CD4-positive, alpha-beta T cell (primary cell): ENCODE data around the gene STRIT1. TPM values are rescaled to one million over a fixed set of nuclear protein-coding genes. Genes with fewer than 3 reads are reported as not detected.

Experiments used
- ATAC-seq: fragments of 200-7000 bp; cut with Tn5 transposase; one replicate; pipeline ENCODE4 v1.10.0; 2022; ENCODE audit warnings: mild to moderate bottlenecking; ENCODE audit not compliant: poor library complexity
- CTCF ChIA-PET: fragments of 350-600 bp; sonication (Branson Sonifier 250); formaldehyde crosslinking; loops from one replicate; lab custom pipeline; 2021; ENCODE audit warnings: antibody characterized with exemption, inconsistent platforms; lab: Charles Lee
- POLR2A ChIA-PET: fragments of 350-600 bp; sonication (Branson Sonifier 250); formaldehyde crosslinking; loops from one replicate; lab custom pipeline; 2021; ENCODE audit warnings: antibody characterized with exemption, inconsistent platforms; lab: Charles Lee
- DNase-seq, 14 experiments: peaks; one replicate each; pipeline ENCODE4 v3.0.0-alpha.2; 2013 to 2020; ENCODE audit warnings: mixed read lengths in 2 of 14
- H3K27ac ChIP-seq, 2 donors: one replicate each; pipeline versions ENCODE4 v1.5.1 to v1.7.0; 2013; ENCODE audit warnings: low read length in 2 of 2, low read depth in 1 of 2, mild to moderate bottlenecking in 1 of 2
- H3K27me3 ChIP-seq, 2 experiments: 1 replicate in 1 of 2; 2 replicates in 1 of 2; pipeline versions ENCODE4 v1.6.1 to v1.7.0; 2013; ENCODE audit warnings: low read length in 2 of 2, control low read depth in 1 of 2, mild to moderate bottlenecking in 1 of 2, moderate library complexity in 1 of 2; ENCODE audit not compliant: insufficient read depth in 2 of 2, control insufficient read depth in 1 of 2
- H3K36me3 ChIP-seq: one replicate; pipeline ENCODE4 v1.6.1; 2013; ENCODE audit warnings: low read length, control low read depth; ENCODE audit not compliant: insufficient read depth
- H3K4me1 ChIP-seq: one replicate; pipeline ENCODE4 v1.6.1; 2013; ENCODE audit warnings: low read length, control low read depth; ENCODE audit not compliant: insufficient read depth
- H3K4me3 ChIP-seq: one replicate; pipeline ENCODE4 v1.5.1; 2013; ENCODE audit warnings: mild to moderate bottlenecking, low read length, moderate library complexity
- H3K9me3 ChIP-seq, 2 experiments: 1 replicate in 1 of 2; 2 replicates in 1 of 2; pipeline versions ENCODE4 v1.6.1 to v1.7.0; 2013; ENCODE audit warnings: low read length in 2 of 2, mild to moderate bottlenecking in 2 of 2, control low read depth in 1 of 2, moderate library complexity in 1 of 2; ENCODE audit not compliant: control insufficient read depth in 1 of 2, insufficient read depth in 1 of 2
- H3K27ac Mint-ChIP-seq: one replicate; pipeline ENCODE4 v1.8.0; 2020; ENCODE audit warnings: mixed read lengths
- H3K27me3 Mint-ChIP-seq: one replicate; pipeline ENCODE4 v1.8.0; 2021; ENCODE audit warnings: mixed read lengths
- H3K36me3 Mint-ChIP-seq: one replicate; pipeline ENCODE4 v1.8.0; 2021; ENCODE audit warnings: low read depth, mixed read lengths
- H3K4me1 Mint-ChIP-seq: one replicate; pipeline ENCODE4 v1.8.0; 2021; ENCODE audit warnings: low read depth, mixed read lengths
- H3K4me3 Mint-ChIP-seq: one replicate; pipeline ENCODE4 v1.8.0; 2020; ENCODE audit warnings: mild to moderate bottlenecking, mixed read lengths
- H3K9me3 Mint-ChIP-seq: one replicate; pipeline ENCODE4 v1.8.0; 2020; ENCODE audit warnings: mixed read lengths
- intact Hi-C, 2 experiments: fragments of 100-400 bp; cut with DNase I in 1 of 2; cut with micrococcal nuclease in 1 of 2; formaldehyde crosslinking; loops; one replicate each; pipeline versions ENCODE4 v1.15.1 to v1.9.0; 2023 to 2025; cut with DNase I, micrococcal nuclease
- total RNA-seq, 174 experiments: library from RNA in 2 of 174; stranded (reverse) in 2 of 174; gene quantifications; one replicate each; pipeline ENCODE4 v1.2.3 and lab custom pipeline; 2021 to 2026
- TF ChIP-seq, protein P1 (sequence below): fragments of 200-600 bp; IDR thresholded peaks from one replicate; pipeline ENCODE4 v1.8.0; 2022; ENCODE audit warnings: antibody characterized with exemption, mild to moderate bottlenecking

The STRIT1 gene
- total RNA-seq, 2 experiments from 2014 or later: not detected

DNA sequence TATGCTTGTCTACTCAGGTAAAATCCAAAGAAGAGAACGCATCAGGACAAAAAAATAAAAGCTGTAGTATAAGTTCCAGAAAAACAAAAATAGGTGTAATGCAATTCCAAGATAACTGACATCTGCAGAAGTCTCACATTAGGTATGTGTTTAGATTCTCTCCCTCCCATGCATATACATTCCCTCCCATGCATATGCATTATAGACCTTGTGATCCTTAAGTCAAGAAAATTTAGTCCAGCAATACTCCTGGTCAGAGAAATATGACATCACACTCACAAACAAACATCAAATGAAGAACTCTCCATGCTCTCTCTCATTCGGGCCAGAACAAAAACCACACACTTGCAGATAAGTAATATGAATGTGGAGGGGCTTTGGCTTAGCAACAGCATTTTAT lies 25.3 kb upstream of the STRIT1 start:
- TF ChIP-seq, protein P1, sequence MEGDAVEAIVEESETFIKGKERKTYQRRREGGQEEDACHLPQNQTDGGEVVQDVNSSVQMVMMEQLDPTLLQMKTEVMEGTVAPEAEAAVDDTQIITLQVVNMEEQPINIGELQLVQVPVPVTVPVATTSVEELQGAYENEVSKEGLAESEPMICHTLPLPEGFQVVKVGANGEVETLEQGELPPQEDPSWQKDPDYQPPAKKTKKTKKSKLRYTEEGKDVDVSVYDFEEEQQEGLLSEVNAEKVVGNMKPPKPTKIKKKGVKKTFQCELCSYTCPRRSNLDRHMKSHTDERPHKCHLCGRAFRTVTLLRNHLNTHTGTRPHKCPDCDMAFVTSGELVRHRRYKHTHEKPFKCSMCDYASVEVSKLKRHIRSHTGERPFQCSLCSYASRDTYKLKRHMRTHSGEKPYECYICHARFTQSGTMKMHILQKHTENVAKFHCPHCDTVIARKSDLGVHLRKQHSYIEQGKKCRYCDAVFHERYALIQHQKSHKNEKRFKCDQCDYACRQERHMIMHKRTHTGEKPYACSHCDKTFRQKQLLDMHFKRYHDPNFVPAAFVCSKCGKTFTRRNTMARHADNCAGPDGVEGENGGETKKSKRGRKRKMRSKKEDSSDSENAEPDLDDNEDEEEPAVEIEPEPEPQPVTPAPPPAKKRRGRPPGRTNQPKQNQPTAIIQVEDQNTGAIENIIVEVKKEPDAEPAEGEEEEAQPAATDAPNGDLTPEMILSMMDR: no peak
- DNase-seq (no peak), ATAC-seq (no peak)
- Mint-ChIP-seq H3K36me3 (no peaks in the 10 kb centered on the region), H3K9me3 (no peaks in the 10 kb centered on the region), H3K4me3 (no peak overlapping the region), H3K27ac (no peak overlapping the region), H3K27me3 (no peaks in the 10 kb centered on the region), H3K4me1 (no peaks in the 10 kb centered on the region)
- no peaks in the 10 kb centered on the region for H3K27me3 ChIP-seq
- H3K27ac ChIP-seq: no peak overlapping the region
- no peak overlapping the region for H3K4me3 ChIP-seq
- H3K9me3 ChIP-seq: no peaks in the 10 kb centered on the region
- intact Hi-C loops: no loop called here
- ChIA-PET POLR2A (no interaction called here), CTCF (no interaction called here)
- no peaks in the 10 kb centered on the region for H3K4me1 ChIP-seq
- H3K36me3 ChIP-seq: no peaks in the 10 kb centered on the region

DNA sequence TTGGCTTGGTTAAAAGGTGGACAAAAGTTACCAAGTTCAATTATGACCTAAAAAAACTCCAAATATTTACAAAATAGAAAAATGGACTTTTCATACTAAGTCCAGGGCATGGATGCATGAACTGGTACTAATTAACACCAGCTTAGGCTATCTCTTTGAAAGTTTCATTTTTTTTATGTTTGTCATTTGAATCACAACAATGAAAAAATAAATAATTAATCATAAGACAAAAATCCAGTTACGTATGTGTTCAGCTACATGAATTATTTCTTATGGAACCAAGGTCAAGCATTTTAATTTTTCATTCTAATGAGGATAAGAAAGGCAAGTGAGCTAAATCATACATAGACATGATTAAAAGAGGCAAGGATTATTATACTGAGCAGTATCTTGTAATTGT lies 23.7 kb upstream of the STRIT1 start:
- H3K27me3 Mint-ChIP-seq: no peaks in the 10 kb centered on the region
- Histone ChIP-seq H3K27me3 (no peaks in the 10 kb centered on the region), H3K4me1 (no peaks in the 10 kb centered on the region), H3K4me3 (no peak overlapping the region), H3K9me3 (no peaks in the 10 kb centered on the region), H3K36me3 (no peaks in the 10 kb centered on the region), H3K27ac (no peak overlapping the region)
- TF ChIP-seq, protein P1: no peak
- ATAC-seq (no peak), DNase-seq (no peak)
- H3K4me1 Mint-ChIP-seq: no peaks in the 10 kb centered on the region
- H3K9me3 Mint-ChIP-seq: no peaks in the 10 kb centered on the region
- intact Hi-C loops: no loop called here
- H3K27ac Mint-ChIP-seq: no peak overlapping the region
- no peak overlapping the region for H3K4me3 Mint-ChIP-seq
- ChIA-PET CTCF (no interaction called here), POLR2A (no interaction called here)
- H3K36me3 Mint-ChIP-seq: no peaks in the 10 kb centered on the region

DNA sequence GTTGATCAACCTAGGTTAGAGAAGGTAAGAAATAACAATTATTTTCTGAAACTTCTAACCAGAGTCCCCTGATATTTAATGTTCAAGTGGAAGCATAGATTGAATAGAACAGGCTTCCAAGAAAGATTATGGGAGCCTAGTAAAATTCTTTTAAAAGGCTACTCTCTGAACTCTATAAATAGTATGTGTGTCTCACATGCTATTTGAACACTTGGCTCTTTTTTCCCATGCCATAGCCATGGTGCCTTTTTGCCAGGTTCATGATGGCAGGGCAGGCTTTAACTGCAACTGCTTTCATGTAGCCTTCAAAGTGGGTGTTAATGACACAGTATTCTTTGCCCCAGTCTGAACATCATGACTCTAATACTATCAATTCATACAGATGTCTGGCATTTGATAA lies 22.9 kb upstream of the STRIT1 start:
- Histone ChIP-seq H3K27ac (no peak overlapping the region), H3K4me3 (no peak overlapping the region), H3K27me3 (no peaks in the 10 kb centered on the region), H3K36me3 (no peaks in the 10 kb centered on the region), H3K9me3 (no peaks in the 10 kb centered on the region), H3K4me1 (no peaks in the 10 kb centered on the region)
- H3K27me3 Mint-ChIP-seq: no peaks in the 10 kb centered on the region
- no peaks in the 10 kb centered on the region for H3K4me1 Mint-ChIP-seq
- ChIA-PET POLR2A (no interaction called here), CTCF (no interaction called here)
- no peak overlapping the region for H3K4me3 Mint-ChIP-seq
- H3K9me3 Mint-ChIP-seq: no peaks in the 10 kb centered on the region
- H3K36me3 Mint-ChIP-seq: no peaks in the 10 kb centered on the region
- intact Hi-C loops: no loop called here
- TF ChIP-seq, protein P1: no peak
- no peak overlapping the region for H3K27ac Mint-ChIP-seq
- ATAC-seq (no peak), DNase-seq (no peak)
